SW 1271 (cell line): ENCODE data around the gene SAA4.
"Not testable (repeated sequence)": the region's sequence is repeated elsewhere in the genome, so short reads cannot be mapped to it uniquely, and the experiment has no call there.

Experiments
- DNase-seq, 2 experiments: peaks; one replicate each; lab custom pipeline; 2025; lab: John Stamatoyannopoulos, UW

Gene SAA4, protein sequence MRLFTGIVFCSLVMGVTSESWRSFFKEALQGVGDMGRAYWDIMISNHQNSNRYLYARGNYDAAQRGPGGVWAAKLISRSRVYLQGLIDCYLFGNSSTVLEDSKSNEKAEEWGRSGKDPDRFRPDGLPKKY

DNA sequence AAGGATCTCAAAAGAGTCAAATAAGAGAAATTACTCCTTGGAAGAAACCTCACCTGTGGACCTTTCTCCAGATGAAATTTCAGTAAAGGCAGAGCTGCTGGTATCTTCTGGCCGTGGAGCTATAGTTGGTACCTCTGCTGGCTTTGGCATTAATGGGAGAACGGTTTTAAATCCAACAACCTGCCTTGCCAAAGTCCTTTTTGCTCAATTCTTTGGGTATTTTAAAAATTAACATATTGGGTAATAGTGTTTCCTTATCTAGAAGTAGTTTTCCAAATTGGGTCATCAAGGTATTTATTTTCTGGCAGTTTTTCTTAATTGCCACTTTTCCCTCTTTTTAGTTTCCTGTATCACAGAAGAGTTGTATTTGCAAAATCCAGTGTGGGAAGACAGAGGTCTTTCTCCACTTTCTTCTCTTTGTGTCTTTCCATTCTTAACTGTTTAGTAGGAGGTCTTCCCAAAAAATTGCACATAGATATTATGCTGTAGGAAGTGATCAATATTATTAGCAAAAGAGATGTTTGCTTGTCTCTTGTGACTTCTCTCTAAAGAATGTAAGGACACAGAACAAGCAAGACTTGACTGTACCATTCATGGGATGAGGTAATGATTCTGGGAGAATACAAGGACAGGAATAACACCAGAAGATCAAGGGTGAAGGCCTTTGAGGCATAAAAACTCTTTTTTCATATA is at the start of gene SAA4:
Gene SAA4 (minus strand): TSS at position 139 of the 693 bp plus-strand sequence. CDS start 876 bp downstream, outside the sequence.
- DNase-seq, result no peak

DNA sequence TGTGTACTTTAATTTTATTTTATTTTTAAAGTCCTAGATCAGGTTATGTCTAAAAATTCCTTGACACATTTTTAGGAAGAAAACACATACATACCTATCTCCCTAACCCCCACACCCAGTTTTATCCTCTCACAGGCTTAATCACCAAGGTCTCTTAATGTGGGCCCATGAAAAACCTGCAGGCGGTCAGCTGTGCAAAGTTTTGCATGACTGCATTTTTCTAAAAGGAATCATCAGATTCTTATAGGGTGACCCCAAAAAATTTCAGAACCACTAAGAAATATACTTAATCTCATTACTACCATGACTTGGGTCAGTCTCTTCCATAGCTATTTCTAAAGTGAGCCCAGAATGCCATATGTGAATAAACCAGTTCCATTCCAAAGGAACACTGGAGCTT is 49.2 kb upstream of the SAA4 start:
- DNase-seq, result no peak

DNA sequence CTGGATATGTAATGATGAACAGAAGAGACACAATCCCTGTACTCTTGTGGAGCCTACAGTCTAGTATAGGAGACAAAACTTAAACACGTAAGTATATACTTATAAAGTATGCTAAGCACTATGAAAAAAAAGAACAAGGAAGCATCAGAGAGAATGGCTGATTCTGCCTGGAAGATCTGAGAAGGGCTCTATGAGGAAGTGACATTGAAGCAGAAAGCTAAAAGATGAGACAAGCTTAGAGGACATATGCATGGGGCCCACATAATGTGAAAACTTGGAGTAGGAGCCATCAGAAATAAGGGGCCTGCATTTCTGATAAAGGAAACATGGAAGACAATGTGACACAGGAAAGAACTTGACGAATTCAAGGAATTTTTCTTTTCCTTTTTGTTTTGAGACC is 46.0 kb upstream of the SAA4 start:
- no peak for DNase-seq

DNA sequence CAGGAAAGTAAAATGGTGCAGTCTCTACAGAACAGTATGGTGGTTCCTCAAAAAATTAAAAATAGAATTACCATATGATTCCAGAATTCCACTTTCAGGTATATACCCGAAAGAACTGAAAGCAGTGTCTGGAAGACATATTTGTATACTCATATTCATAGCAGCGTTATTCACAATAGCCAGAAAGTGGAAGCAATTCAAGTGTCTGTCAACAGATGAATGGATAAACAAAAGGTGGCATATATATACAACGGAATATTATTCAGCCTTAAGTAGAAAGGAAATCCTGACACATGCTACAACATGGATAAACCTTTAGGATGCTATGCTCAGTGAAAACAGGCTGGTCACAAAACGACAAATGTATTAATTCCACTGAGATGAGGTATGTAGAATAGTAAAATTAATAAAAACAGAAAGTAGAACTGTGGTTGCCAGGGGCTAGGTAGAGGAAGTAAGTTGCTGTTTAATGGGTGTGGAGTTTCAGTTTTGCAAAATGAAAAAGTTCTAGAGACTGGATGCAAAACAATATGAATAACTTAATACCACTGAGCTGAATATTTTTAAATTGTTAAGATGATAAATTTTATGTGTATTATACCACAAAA is 43.9 kb upstream of the SAA4 start:
- no peak for DNase-seq

DNA sequence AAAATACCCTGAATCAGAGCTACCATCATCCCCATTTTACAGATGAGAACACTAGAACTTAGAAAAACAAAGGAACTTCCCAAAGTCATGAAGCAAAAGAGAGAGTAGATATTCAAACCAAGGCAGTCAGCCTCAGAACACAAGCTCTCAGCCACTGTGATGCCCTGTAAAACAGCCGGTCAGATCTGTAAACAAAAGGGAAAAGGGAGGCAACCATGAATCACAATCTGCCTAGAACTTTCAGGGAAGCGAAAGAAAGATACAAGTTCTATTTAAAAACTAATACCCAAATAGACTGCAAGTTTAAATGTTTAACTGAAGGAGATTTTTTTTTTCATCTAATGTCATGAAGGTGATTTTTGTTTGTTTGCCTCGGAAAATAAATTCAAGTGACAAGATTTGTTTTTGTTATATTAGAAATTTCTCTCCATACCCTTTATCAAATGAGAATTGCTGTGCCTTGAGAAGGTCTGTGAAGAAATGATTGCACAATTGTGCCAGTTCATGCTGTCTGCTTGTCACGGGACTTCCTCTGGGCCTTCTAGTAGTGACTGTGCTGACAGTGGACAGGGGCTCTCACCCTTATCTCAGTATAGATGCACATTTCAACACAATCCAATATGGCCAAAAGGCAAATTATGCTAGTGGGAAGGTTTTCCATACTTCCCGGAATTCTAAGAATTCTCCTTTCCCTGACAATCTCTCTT is 41.1 kb upstream of the SAA4 start:
- no peak for DNase-seq

DNA sequence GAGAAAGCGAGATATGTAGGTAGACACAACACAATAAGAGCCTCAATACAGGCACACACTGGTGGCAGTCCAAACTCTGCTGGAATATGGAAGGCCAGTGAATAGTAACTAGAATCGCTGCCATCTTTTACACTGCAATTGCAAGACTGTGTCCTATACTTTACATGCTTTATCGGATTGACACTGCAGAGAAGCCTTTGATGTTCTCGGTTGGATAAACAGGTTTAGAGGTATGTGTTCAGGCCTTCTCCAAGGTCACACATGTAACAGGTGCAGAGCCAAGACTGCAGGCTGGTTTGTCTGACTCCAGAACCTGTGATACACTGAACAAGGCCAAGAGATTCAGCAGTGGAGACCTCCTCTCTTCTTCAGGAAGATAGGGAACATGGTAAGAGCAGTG is 34.6 kb upstream of the SAA4 start:
- no peak for DNase-seq

DNA sequence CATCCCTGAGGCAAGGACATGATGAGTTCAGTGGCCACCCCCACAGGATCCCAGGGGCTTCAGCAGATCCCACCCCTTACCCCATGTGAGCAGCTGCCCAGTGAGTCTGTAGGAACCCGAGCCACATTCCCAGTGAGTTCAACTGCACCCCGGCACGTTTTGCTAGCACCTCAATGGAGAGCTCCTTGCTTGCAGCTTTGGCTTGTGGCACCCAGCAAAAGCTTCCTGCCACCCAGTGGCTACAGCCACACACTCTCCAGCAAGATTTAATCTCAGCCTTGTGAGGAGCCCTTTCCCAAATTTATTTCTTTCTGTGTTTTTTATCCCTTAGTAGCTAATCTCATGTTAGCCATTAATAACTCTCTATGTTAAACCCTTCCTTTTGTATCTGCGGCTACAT is 33.5 kb upstream of the SAA4 start:
- DNase-seq, result no peak

DNA sequence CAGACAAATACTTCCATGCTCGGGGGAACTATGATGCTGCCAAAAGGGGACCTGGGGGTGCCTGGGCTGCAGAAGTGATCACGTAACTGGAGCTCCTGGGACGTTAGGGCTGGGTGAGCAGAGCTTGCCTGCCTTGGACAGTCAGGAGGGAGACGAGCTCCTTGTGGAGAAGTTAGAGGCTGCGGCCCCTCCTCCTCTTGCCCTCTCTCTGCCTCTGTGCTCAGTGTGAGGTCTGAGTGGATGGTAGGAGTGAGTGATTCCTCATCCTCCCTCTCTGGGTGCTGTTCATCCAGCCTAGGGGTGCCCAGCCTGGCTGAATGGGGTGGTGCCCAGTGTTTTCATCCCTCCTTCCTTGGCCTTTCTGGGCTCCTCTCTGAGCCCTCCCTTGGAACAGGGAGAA is 32.6 kb upstream of the SAA4 start:
- DNase-seq, result not testable (repeated sequence)

DNA sequence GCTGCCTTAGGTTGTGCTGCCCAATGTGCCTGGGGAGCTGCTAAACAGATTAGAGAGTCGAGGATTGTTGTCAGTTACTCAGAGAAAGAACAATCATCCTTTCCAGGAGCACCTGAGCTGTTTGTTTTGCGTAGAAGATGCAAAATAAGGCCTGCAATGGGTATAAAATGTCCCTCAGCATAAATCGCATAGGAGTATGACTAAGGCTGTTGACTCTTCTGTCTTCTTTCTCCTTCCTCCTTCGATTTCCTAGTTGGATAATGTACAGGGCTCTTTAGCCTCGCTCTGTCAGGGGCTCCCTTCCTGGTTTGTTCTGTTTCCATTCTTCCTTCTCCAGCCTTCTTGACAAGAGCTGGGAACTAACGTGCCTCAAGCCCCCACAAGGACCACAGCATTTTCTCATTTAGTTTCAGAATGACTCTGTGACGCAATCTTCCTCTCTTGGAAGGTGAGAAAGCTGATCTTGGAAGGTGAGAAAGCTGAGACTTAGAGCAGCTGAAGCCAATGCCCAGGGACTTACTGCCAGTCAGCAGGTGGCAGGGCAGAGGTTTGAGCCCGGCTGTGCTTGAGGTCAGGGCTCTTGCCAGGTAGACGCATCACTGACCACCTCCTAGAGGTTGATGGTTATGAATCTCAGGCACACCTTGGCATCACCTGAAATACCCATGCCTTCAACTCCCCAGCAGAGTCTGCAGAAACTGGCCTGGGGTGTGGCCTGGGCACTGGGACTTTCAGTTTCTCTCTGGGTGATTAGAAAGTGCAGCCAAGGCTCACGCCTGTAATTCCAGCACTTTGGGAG is 30.9 kb upstream of the SAA4 start:
- not testable (repeated sequence) for DNase-seq

DNA sequence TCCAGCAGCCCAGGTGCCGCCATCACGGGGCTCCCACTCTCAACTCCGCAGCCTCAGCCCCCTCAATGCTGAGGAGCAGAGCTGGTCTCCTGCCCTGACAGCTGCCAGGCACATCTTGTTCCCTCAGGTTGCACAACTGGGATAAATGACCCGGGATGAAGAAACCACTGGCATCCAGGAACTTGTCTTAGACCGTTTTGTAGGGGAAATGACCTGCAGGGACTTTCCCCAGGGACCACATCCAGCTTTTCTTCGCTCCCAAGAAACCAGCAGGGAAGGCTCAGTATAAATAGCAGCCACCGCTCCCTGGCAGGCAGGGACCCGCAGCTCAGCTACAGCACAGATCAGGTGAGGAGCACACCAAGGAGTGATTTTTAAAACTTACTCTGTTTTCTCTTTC is 29.3 kb upstream of the SAA4 start, which contains the start of gene SAA1:
Gene SAA1 (plus strand): TSS at position 316 of the 400 bp plus-strand sequence. CDS start 624 bp downstream, outside the sequence.
- DNase-seq, result no peak

DNA sequence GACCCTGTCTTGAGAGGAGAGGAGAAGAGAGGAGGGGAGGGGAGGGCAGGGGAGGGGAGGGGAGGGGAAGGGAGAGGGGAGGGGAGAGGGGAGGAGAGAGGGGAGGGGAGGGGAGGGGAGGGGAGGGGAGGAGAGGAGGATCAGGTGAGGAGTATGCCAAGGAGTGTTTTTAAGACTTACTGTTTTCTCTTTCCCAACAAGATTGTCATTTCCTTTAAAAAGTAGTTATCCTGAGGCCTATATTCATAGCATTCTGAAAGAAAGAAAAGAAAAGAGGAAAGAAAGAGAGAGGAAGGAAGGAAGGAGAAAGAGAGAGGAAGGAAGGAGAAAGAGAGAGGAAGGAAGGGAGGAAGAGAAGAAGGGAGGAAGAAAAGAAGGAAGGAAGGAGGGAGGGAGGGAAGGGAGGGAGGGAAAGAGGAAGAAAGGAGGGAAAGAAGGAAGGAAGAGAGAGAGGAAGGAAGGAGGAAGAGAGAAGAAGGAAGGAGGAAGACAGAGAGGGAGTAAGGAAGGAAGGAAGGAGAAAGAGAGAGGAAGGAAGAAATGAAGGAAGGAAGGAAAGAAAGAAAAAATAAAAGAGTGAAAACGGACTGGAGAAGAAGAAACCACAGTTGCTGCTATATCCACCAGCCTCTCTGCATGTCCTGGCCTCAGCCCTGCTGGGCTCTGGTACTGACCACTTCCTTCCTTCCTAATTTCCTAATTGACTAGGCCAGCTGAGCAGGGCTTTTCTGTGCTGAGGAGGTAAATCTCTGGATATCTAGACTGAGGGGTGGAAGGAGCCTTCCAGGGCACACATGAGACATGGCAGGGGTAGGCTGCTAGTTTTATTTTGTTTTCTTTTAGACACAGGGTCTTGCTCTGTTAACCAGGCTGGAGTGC is 28.3 kb upstream of the SAA4 start:
- no peak for DNase-seq

DNA sequence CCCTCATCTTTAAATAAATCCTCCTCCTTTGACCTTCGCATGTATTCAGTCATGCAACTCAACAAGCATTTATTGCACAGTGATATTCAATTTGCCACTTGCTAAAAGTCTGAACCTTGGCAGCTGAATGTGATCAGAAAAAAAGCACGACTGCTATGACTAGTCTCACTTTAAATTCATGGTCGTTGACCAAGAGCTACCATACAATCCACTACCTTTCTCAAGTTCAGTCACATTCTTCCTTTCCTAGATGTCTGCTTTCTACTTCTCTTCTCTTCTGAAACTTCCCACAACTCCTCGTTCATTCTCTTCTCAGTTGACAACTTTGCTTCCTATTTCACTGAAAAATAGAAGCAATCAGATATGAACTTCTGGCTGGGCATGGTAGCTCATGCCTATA is 27.4 kb upstream of the SAA4 start:
- no peak for DNase-seq

DNA sequence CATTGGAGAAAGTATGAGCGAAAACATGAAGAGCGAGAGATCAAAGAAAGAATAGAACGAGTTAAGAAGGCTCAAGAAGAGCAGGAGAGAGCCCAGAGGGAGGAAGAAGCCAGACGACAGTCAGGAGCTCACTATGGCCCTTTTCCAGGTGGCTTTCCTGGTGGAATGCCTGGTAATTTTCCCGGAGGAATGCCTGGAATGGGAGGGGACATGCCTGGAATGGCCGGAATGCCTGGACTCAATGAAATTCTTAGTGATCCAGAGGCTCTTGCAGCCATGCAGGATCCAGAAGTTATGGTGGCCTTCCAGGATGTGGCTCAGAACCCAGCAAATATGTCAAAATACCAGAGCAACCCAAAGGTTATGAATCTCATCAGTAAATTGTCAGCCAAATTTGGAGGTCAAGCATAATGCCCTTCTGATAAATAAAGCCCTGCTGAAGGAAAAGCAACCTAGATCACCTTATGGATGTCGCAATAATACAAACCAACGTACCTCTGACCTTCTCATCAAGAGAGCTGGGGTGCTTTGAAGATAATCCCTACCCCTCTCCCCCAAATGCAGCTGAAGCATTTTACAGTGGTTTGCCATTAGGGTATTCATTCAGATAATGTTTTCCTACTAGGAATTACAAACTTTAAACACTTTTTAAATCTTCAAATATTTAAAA is 26.2 kb upstream of the SAA4 start:
- not testable (repeated sequence) for DNase-seq

DNA sequence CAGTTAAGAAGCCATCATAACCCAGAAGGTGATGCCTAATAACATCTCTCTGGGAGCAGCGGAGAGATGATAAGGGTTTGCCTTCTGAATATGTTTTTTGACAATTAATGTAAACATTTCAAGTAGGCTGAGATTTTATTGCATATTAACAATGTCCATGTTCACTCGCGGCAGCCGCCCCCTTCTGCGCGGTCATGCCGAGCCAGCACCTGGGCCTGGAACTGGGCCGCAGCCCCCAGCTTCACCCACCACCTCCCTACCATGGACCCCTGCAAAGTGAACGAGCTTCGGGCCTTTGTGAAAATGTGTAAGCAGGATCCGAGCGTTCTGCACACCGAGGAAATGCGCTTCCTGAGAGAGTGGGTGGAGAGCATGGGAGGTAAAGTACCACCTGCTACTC is 25.1 kb upstream of the SAA4 start:
- no peak for DNase-seq

DNA sequence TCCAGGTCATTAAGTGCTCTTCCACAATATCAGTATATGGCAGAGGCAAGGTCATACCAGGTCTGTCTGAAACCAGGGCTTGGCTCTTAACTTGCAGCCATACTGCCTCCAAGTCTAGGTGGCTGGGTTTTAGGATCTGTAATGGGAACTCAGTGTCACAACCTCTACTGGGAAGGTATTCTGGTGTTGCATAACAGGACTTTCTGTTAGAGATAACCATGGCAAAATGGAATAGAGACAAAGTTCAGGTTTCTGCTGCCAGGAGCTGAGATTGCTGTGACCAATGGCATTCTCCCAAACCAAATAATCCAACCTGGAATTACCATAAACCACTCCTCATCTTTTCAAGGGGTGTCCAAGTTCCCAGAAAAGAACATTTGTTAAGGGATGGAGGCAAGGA is 22.7 kb upstream of the SAA4 start:
- DNase-seq, result no peak

DNA sequence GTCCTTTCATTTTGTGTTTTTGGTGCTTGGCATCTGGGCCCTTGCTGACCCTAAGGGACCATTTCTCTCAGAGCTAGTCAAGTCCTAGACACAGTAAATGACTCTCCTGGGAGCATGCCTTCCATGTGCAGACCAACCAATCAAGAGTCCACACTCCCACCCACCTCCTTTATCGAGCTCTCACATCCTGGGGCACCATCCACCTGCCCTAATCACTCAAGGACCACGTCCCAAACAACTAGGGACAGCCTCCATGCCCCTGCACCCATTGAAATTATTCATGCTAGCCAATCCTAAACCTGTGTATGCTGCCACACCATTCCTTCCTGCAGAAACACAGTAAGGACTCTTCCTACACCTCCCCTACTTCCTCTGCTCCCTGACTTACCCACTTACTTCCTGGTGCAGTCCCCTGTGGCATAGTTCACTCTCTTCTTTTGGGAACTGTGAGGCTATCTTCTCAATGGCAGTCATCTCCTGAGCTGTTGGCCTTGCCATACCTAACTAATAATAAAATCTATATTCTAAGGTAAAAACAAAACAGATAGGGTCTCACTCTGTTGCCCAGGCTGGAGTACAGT is 18.3 kb upstream of the SAA4 start:
- no peak for DNase-seq

DNA sequence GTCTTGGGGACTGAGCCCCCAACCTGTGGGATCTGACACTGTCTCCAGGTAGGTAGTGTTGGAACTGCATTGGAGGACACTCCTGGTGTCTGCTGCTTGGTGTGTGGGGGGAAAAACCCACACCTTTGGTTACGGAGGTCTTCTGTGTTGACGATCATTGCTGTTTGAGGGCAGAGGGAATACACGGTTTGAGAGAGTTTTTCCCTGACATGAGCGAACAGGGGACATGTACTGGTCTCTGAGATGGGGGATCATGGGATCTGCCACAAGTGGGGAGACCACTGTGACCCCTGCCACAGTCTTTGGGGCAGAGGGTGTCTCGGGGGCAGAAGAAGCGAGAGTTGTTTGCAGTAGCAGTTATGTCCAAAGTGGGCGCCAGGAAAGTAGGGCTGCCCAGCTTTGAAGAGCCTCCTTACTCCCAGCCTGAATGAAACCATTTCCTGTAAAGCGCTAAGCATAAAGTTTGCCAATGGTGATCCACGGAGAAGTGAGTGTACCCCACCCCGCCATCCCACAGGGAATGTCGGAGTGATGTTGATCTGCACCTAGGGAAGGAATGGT is 17.3 kb upstream of the SAA4 start:
- no peak for DNase-seq

DNA sequence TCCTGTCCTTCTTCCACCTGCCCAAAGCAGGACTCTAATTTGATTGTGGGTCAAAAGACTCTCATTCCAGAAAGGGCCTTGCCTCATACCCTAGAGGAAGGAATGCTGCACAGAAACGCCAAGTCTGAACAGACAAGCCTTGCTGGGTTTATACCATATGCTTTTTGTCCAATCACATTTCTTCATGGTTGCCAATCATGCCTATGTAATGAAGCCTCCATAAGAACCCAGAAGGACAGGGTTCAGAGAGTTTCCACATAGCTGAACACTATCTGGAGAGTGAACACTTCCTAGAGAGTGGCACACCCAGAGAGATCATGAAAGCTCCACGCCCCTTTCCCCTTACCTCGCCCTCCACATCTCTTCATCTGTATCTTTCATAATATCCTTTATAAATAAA is 16.6 kb upstream of the SAA4 start:
- DNase-seq, result no peak

DNA sequence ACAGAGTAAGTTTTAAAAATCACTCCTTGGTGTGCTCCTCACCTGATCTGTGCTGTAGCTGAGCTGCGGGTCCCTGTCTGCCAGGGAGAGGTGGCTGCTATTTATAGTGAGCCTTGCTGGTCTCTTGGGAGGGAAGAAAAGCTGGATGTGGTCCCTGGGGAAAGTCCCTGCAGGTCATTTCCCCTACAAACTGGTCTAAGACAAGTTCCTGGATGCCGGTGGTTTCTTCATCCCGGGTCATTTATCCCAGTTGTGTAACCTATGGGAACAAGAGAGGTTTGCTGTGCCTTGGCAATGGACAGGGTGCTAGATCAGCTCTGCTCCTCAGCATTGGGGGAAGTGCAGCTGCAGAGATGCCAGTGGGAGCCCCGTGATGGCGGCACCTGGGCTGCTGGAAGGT is 12.0 kb upstream of the SAA4 start, which contains the start of gene SAA2:
Gene SAA2 (minus strand): TSS at position 108 of the 400 bp plus-strand sequence. CDS start 657 bp downstream, outside the sequence.
- DNase-seq, result no peak

DNA sequence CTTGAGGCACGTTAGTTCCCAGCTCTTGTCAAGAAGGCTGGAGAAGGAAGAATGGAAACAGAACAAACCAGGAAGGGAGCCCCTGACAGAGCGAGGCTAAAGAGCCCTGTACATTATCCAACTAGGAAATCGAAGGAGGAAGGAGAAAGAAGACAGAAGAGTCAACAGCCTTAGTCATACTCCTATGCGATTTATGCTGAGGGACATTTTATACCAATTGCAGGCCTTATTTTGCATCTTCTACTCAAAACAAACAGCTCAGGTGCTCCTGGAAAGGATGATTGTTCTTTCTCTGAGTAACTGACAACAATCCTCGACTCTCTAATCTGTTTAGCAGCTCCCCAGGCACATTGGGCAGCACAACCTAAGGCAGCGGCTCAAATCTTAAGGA is 10.6 kb upstream of the SAA4 start:
- not testable (repeated sequence) for DNase-seq
